IMR-90 (cell line): ENCODE measurements around the gene TRPM1.

Source experiments
- CEBPB ChIP-seq: IDR thresholded peaks from 2 replicates; pipeline ENCODE4 v1.6.1; 2012; ENCODE audit warnings: low read depth, low read length, improper control_type of control experiment
- CHD1 ChIP-seq: IDR thresholded peaks from 2 replicates; pipeline ENCODE4 v1.6.1; 2012; ENCODE audit warnings: low read depth, low read length, improper control_type of control experiment
- CTCF ChIP-seq: conservative IDR thresholded peaks from 2 replicates; pipeline ENCODE4 v1.5.1; 2012; ENCODE audit warnings: mild to moderate bottlenecking, low read depth, low read length, improper control_type of control experiment
- ELK1 ChIP-seq: fragments of 150-350 bp; IDR thresholded peaks from 2 replicates; pipeline ENCODE4 v1.6.1; 2016; ENCODE audit warnings: low read depth, mild to moderate bottlenecking, low read length, moderate library complexity, borderline replicate concordance
- FOS ChIP-seq: fragments of 150-350 bp; IDR thresholded peaks from 2 replicates; pipeline ENCODE4 v1.6.1; 2016; ENCODE audit warnings: low read depth, low read length
- MAFK ChIP-seq: IDR thresholded peaks from 2 replicates; pipeline ENCODE4 v1.6.1; 2012; ENCODE audit warnings: low read depth, low read length, improper control_type of control experiment
- MXI1 ChIP-seq: IDR thresholded peaks from 2 replicates; pipeline ENCODE4 v1.6.1; 2012; ENCODE audit warnings: low read depth, mild to moderate bottlenecking, low read length, moderate library complexity, borderline replicate concordance
- NFE2L2 ChIP-seq: fragments of 150-350 bp; IDR thresholded peaks from 2 replicates; pipeline ENCODE4 v1.6.1; 2016; ENCODE audit warnings: low read depth, mild to moderate bottlenecking, low read length
- POLR2A ChIP-seq: IDR thresholded peaks from 2 replicates; pipeline ENCODE4 v1.6.1; 2012; ENCODE audit warnings: mild to moderate bottlenecking, low read depth, low read length
- RAD21 ChIP-seq: IDR thresholded peaks from 2 replicates; pipeline ENCODE4 v1.6.1; 2012; ENCODE audit warnings: low read length, improper control_type of control experiment
- RCOR1 ChIP-seq: IDR thresholded peaks from 2 replicates; pipeline ENCODE4 v1.6.1; 2012; ENCODE audit warnings: mild to moderate bottlenecking, low read length, improper control_type of control experiment; ENCODE audit not compliant: insufficient replicate concordance
- RFX5 ChIP-seq: IDR thresholded peaks from 2 replicates; pipeline ENCODE4 v1.8.0; 2012; ENCODE audit warnings: low read depth, mild to moderate bottlenecking, low read length, moderate library complexity
- SMC3 ChIP-seq: fragments of 150-350 bp; IDR thresholded peaks from 2 replicates; pipeline ENCODE4 v1.6.1; 2016; ENCODE audit warnings: low read depth, mild to moderate bottlenecking, antibody characterized with exemption, low read length, moderate library complexity
- USF2 ChIP-seq: fragments of 150-350 bp; IDR thresholded peaks from 2 replicates; pipeline ENCODE4 v1.6.1; 2017; ENCODE audit warnings: mild to moderate bottlenecking, antibody characterized with exemption, low read length, low read depth

- no peak for TF ChIP-seq RCOR1
- TF ChIP-seq SMC3: no peak
- TF ChIP-seq CTCF: no peak
- no peak for TF ChIP-seq MXI1
- TF ChIP-seq RAD21: no peak
- no peak for TF ChIP-seq MAFK
- no peak for TF ChIP-seq NFE2L2
- TF ChIP-seq POLR2A: no peak
- no peak for TF ChIP-seq FOS
- no peak for TF ChIP-seq CEBPB
- TF ChIP-seq USF2: no peak
- no peak for TF ChIP-seq CHD1
- no peak for TF ChIP-seq ELK1
- TF ChIP-seq RFX5: no peak
Measured at GRCh38 chr15:31014608-31014925, 87.0 kb downstream of the TRPM1 start.
